Hepatocyte (in vitro differentiated cells): Measurements from ENCODE around the gene CPLX1.
"Not testable (repeated sequence)": the region's sequence is repeated elsewhere in the genome, so short reads cannot be mapped to it uniquely, and the experiment has no call there.

Experiments used
- EZH2 ChIP-seq: fragments of 200-600 bp; sonication (generic); IDR thresholded peaks from 2 replicates; pipeline ENCODE4 v1.6.1; 2016; ENCODE audit warnings: antibody characterized with exemption, mild to moderate bottlenecking, borderline replicate concordance
- TF ChIP-seq, protein P1 (sequence below): fragments of 200-600 bp; sonication (generic); IDR thresholded peaks from 2 replicates; pipeline ENCODE4 v1.5.1; 2016; ENCODE audit warnings: antibody characterized with exemption, mild to moderate bottlenecking; ENCODE audit not compliant: poor library complexity

DNA sequence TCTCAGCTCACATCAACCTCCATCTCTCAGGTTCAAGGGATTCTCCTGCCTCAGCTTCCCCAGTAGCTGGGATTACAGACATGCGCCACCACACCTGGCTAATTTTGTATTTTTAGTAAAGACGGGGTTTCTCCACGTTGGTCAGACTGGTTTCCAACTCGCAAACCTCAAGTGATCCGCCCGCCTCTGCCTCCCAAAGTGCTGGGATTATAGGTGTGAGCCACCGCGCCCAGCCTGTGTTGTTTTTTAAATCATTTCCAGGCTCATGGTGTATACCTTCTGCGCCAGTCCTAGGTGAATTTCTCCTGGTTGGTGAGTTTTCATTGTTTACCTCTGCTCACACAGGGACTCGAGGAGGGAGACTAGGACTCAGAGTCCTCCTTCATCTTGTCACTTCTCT lies 45.7 kb downstream of the CPLX1 start:
- TF ChIP-seq, protein P1, sequence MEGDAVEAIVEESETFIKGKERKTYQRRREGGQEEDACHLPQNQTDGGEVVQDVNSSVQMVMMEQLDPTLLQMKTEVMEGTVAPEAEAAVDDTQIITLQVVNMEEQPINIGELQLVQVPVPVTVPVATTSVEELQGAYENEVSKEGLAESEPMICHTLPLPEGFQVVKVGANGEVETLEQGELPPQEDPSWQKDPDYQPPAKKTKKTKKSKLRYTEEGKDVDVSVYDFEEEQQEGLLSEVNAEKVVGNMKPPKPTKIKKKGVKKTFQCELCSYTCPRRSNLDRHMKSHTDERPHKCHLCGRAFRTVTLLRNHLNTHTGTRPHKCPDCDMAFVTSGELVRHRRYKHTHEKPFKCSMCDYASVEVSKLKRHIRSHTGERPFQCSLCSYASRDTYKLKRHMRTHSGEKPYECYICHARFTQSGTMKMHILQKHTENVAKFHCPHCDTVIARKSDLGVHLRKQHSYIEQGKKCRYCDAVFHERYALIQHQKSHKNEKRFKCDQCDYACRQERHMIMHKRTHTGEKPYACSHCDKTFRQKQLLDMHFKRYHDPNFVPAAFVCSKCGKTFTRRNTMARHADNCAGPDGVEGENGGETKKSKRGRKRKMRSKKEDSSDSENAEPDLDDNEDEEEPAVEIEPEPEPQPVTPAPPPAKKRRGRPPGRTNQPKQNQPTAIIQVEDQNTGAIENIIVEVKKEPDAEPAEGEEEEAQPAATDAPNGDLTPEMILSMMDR = not testable (repeated sequence)
- not testable (repeated sequence) for TF ChIP-seq EZH2
